A172 (cell line): ENCODE data around the gene TIMM23. TPM values are rescaled to one million over a fixed set of nuclear protein-coding genes. Genes with fewer than 3 reads are reported as not detected.
"Not testable (repeated sequence)": the region's sequence is repeated elsewhere in the genome, so short reads cannot be mapped to it uniquely, and the experiment has no call there.

Experiments used
- DNase-seq: peaks from one replicate; pipeline ENCODE4 v3.0.0-alpha.2; 2015; ENCODE audit warnings: low spot score
- total RNA-seq: library from RNA; depleted of rRNA; stranded (reverse); fragments of >200 nt; shearing (Covaris generic); gene quantifications from 2 replicates; pipeline ENCODE4 v1.2.3, GENCODE V29; 2014

Gene TIMM23
- total RNA-seq, 1 experiment from 2014 or later, result 271 TPM

DNA sequence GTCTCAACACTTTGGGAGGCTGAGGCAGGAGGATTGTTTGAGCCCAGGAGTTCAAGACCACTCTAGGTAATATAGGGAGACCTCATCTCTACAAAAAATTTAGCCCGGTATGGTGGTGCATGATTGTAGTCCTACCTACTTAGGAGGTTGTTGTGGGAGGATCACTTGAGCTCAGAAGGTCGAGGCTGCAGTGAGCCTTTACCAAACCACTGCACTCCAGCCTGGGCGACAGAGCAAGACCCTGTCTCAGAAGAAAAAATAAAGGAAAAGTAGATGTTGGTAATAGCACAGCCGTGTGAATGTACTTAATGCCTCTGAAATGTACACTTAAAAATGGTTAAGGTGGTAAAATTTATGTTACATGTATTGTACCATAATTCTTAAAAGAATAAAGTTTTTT is 25.3 kb downstream of the TIMM23 start:
- no peak for DNase-seq

GRCh38 chr10:45997994-45998763 is 25.9 kb downstream of the TIMM23 start:
- DNase-seq, result no peak

GRCh38 chr10:45999955-46000354 is 27.7 kb downstream of the TIMM23 start:
- not testable (repeated sequence) for DNase-seq

DNA sequence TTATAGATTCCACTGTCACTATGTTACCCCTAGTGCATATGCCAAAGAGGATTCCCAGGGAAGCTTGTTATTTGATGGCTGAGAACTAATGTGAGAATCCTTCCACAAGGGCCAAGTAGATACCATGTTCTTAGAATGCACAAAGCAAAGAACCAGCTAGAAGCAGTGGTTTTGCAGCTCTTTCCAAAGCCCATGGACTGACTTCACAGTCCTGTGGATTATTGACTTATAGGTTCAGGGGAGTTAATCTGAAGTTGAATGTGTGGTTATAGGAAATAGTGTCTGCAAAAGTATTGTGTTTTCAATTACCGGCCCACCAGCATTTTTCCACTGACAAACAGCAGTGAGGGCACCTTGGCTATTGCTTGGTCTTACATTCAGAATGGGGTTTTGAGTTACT is 28.2 kb downstream of the TIMM23 start:
- no peak for DNase-seq

GRCh38 chr10:46001187-46001756 is 29.0 kb downstream of the TIMM23 start:
- no peak for DNase-seq

DNA sequence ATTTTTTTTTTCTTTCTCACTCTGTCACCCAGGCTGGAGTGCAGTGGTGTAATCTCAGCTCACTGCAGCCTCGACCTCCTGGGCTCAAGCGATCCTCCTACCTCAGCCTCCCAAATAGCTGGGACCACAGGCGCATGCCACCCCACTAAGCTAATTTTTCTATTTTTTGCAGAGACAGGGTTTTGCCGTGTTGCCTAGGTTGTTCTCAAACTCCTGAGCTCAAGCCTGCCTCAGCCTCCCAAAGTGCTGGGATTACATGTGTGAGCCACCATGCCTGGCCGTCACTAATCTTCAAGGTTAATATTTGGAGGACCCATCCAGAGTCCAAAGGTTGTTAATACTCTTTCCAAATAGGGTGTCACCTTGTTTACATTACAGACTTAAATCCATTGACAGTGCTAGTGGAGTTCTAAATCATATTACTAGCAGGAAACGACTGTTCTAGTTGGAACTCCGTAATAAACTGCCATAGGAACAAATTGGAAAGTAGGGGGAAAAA is 29.9 kb downstream of the TIMM23 start:
- DNase-seq, result not testable (repeated sequence)

- no peak for DNase-seq
Observed at GRCh38 chr10:46002916-46003693, 30.8 kb downstream of the TIMM23 start.

GRCh38 chr10:46004963-46005362 is 32.7 kb downstream of the TIMM23 start:
- no peak for DNase-seq

DNA sequence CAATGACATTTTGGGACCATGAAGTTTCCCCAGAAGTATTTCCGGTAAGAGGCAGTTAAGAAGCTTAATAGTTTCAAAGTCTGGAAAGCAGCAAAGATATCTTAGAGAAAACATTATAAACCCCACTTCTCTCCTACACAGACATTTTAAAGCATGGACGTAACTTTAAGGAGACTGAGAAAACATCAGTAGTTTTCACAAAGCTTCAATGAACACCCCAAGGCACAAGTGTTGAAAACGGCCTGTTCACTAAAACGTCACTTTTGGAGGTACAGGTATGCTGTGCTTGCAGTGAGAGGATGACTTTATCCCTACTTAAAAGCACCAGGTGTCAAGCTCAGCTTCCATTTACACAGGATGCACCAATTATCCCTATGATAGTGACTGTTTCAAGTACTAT is 33.1 kb downstream of the TIMM23 start:
- no peak for DNase-seq

- peak; percentile 76 for DNase-seq
Observed at GRCh38 chr10:46006219-46006618, 33.9 kb downstream of the TIMM23 start.

- DNase-seq, result no peak
Observed at GRCh38 chr10:46012746-46013145, 40.5 kb downstream of the TIMM23 start.

GRCh38 chr10:46014206-46014605 is 41.9 kb downstream of the TIMM23 start:
- no peak for DNase-seq

DNA sequence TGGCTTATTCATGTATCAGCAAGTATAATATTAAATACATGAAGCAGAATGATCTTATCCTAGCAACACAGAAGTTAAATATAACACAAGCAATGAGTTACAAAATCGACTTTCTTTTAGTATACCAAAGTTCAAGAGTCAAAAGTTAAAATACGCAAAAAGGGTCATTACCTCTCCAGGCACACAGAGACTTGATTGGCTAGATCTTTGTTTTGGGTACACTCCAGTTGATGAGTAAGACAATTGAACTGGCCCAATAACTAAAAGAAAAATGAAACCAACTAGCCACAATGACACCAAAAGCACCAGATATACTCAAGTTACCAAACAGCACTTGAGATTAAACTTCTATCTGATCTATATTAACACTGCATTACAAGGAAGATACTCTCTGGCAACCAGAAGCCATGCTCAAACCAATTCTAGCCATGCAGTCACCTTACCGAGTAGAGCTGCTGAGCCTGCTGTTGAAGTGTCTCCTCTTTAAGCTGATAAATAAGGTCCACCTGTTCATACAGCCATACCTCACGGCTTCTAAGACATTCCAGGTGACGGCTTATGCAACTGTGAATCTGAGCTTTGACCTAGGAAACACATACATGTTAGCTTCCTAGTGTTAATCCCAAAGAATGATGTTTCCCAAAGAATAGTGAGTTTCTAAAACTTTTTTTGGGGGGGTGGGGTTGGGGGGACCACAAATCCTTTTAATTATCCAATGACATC is 42.6 kb downstream of the TIMM23 start:
- no peak for DNase-seq

- DNase-seq, result no peak
Observed at GRCh38 chr10:46016190-46016589, 43.9 kb downstream of the TIMM23 start.

- DNase-seq, result no peak
Observed at GRCh38 chr10:46016811-46017210, 44.5 kb downstream of the TIMM23 start.

DNA sequence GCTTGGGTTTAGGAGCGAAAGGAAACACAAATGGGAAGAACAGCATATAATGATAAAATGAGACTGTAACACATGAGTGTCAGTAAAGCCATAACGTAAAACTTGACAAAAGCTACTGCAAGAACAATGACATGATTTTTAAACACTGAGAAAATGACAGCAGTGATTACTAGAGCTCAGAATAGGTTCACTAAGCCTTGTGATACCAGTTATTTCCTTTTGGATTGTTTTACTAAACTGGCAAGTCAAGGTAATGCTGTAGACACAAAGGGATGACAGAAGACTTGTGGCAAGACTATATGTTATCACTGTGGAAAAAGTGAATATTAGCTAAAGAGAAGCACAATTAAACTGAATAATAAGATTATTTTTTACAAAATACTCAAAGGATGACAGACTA is 45.4 kb downstream of the TIMM23 start:
- no peak for DNase-seq

DNA sequence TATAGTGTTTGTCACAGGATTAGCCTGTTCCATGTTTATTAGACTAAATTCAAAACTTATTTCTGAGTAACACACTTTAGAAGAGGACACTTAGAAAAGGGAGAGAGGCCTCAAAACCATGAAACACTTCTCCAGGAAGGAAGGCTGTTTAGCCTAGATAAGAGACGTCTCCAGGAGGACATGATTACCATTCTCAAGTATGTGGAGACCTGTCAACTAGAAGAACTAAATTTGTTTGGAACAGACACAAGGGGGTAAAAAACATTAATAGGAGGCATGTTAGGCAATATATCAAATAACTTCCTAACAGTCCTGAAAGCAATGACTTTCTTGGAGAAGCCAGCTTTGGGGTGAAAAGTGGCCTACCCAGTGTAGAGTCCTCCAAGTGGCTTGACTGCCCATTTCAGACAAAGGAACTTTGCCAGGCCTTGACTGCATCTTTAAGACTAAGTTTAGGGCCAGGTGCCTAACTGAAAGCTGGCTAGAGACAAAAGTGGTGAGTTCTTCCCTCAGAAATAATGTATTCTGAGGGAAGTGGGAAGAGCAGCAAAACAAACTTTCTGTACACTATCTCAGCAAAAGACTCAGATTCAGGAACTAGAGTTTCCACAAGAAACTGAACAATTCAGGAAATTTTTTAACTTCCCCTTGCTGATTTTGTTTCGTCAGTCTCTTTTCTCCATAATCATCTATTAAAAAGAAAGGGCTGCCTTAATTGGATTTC is 46.3 kb downstream of the TIMM23 start:
- no peak for DNase-seq

- DNase-seq, result no peak
Observed at GRCh38 chr10:46019177-46019528, 46.9 kb downstream of the TIMM23 start.

- no peak for DNase-seq
Observed at GRCh38 chr10:46019569-46020343, 47.5 kb downstream of the TIMM23 start.

DNA sequence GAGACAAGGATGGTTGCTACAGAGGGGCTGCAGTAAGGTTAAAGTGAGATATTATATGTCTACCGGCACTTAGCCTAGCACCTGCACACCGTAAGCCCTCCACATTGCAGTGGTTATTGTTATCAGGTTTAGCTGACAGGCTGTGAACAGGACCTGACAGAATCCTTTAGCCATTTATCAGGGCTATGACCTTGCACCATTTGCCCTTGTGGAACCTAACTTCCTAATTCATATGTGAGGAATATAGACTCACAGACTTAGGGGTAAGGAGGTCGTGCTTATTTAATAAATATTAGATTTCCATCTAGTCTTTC is 48.0 kb downstream of the TIMM23 start:
- no peak for DNase-seq
